GM12872 (cell line): Measurements from ENCODE around the gene THSD7A.

Source experiments
- TF ChIP-seq, protein P1 (sequence below): IDR thresholded peaks from 3 replicates; pipeline ENCODE4 v1.5.1; 2011; ENCODE audit warnings: low read depth, mild to moderate bottlenecking, low read length, moderate library complexity; ENCODE audit not compliant: insufficient read depth

Gene THSD7A

DNA sequence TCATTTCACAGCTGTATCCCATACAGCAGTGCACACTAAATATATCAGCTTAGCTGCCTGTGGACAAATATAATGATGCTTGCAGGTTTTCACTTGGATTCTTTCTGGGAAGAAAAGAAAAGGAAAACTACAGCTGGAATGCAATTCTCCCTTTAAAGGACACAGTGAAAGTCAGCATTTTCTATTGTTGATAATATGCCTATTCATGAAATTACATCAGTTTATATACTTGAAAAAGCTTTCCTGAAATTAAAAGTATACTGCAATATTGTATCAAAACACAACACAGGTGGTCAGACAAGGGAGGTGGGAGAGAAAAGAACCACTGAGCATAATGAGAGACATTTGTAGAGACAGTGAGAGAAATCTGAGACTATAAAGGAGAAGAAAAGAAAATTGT is 20.3 kb downstream of the THSD7A start:
- TF ChIP-seq, protein P1, sequence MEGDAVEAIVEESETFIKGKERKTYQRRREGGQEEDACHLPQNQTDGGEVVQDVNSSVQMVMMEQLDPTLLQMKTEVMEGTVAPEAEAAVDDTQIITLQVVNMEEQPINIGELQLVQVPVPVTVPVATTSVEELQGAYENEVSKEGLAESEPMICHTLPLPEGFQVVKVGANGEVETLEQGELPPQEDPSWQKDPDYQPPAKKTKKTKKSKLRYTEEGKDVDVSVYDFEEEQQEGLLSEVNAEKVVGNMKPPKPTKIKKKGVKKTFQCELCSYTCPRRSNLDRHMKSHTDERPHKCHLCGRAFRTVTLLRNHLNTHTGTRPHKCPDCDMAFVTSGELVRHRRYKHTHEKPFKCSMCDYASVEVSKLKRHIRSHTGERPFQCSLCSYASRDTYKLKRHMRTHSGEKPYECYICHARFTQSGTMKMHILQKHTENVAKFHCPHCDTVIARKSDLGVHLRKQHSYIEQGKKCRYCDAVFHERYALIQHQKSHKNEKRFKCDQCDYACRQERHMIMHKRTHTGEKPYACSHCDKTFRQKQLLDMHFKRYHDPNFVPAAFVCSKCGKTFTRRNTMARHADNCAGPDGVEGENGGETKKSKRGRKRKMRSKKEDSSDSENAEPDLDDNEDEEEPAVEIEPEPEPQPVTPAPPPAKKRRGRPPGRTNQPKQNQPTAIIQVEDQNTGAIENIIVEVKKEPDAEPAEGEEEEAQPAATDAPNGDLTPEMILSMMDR = no peak

DNA sequence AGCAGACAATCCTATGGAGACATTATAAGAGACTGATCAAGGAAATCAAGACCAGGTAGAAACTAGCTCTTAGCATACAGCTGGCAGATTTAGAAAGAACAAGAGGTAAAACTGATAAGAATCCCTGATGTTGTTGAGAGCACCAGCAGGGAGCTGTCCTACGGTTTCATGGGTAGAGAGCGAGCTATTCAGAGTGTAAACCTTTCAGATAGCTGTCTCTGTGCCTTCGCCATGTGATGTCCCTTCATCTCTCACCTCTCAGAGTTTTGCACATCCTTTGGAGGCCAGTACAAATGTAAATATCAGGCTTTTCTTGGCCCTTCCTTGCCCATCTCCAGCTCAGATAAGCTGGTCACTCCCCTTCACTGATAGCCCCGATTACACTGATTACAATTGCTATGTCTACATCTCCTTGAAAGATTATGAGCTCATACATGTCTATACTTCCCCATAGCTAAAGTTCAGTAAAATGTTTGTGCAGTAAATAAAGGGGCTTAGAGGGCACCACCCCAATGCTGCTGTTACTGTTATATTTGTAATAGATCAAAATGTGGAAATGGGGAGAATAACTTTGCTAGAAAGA is 21.9 kb downstream of the THSD7A start:
- TF ChIP-seq, protein P1 = no peak

- TF ChIP-seq, protein P1 = no peak
Observed at GRCh38 chr7:11807000-11807399, 25.0 kb downstream of the THSD7A start.

DNA sequence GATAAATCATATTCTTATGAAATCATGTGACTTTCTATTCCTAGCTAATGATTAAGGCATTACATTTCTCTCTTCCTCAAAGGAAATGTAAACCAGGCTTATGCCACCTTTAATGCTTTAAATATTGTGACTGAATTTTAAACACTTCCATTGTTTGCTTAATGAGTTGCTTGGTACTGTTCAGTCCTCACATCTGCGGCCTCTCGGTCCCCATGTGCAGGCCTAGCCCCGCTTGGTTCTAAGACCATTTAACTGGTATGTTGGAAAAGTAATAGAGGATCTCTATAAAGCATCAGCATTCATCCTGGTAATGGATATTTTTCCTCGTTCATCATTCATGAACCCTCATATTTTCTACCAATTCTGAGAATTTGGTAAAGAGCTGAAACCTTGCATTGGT is 27.4 kb downstream of the THSD7A start:
- TF ChIP-seq, protein P1 = no peak

GRCh38 chr7:11795231-11795630 is 36.8 kb downstream of the THSD7A start:
- TF ChIP-seq, protein P1 = no peak

GRCh38 chr7:11792166-11792565 is 39.8 kb downstream of the THSD7A start:
- TF ChIP-seq, protein P1 = no peak

DNA sequence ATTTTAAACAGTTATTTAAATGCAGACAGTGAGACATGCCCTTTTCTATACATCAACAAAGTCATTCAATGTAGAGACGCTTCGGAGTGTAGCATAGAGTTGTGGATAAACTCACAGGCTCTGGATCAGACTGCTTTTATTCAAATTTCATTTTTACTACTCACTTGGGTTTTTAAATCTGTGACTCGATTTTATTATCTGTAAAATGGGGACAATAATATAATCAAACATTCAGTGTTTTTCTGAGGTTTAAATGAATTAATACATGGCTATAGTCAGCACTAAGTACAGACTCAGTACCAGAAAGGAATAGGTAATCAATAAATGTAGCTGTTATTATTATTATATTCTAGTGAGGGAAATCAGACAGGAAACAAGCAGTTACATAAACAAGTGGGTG is 43.4 kb downstream of the THSD7A start:
- TF ChIP-seq, protein P1 = no peak
